ENCODE data around the gene MOGAT3. TPM values are rescaled to one million over a fixed set of nuclear protein-coding genes. Genes with fewer than 3 reads are reported as not detected.

The MOGAT3 gene
- total RNA-seq, 1 experiment from 2014 or later, result 0.81 TPM

- no peak for TF ChIP-seq ZNF512 (CRISPR knock-in tag; IDR thresholded peaks at IDR 0.05; ENCODE audit: borderline replicate concordance)
- no peak for TF ChIP-seq USF2 (CRISPR knock-in tag; IDR thresholded peaks at IDR 0.05)
- no peak for TF ChIP-seq CDX4 (CRISPR knock-in tag; IDR thresholded peaks at IDR 0.05; ENCODE audit: borderline replicate concordance)
- TF ChIP-seq ZNF281 (CRISPR knock-in tag; IDR thresholded peaks at IDR 0.05), result no peak
- no peak for TF ChIP-seq JUN (CRISPR knock-in tag; IDR thresholded peaks at IDR 0.05)
- no peak for TF ChIP-seq ERG (CRISPR knock-in tag; IDR thresholded peaks at IDR 0.05)
- no peak for TF ChIP-seq FOXJ3 (CRISPR knock-in tag; IDR thresholded peaks at IDR 0.05; ENCODE audit: borderline replicate concordance)
- TF ChIP-seq ZNF138 (CRISPR knock-in tag; conservative IDR thresholded peaks at IDR 0.05), result no peak
- no peak for TF ChIP-seq ETV6 (CRISPR knock-in tag; IDR thresholded peaks at IDR 0.05)
- no peak for TF ChIP-seq PREB (CRISPR knock-in tag; IDR thresholded peaks at IDR 0.05; ENCODE audit: borderline replicate concordance)
- TF ChIP-seq E2F1 (CRISPR knock-in tag; IDR thresholded peaks at IDR 0.05), result no peak
- no peak for TF ChIP-seq ATF1 (CRISPR knock-in tag; IDR thresholded peaks at IDR 0.05)
Observed at GRCh38 chr7:101186844-101187428, 13.9 kb downstream of the MOGAT3 start (continued).

GRCh38 chr7:101186194-101186593 is 14.6 kb downstream of the MOGAT3 start:
- ChIA-PET CTCF (interaction anchor here (0.6 to 0.7 kb wide), 2 partner anchors 97 to 114 kb away, joined by 3 read pairs; no protein-coding TSS in a partner anchor), POLR2A (no interaction called here)
- H3K36me3 Mint-ChIP-seq, result no peaks in the 10 kb centered on the region
- H3K27me3 Mint-ChIP-seq (ENCODE audit: low read depth), result peaks cover 16% of the 10 kb centered on the region
- H3K4me1 Mint-ChIP-seq, result peaks cover 7% of the 10 kb centered on the region
- no peaks in the 10 kb centered on the region for H3K9me3 Mint-ChIP-seq
- DNase-seq (ENCODE audit: low spot score) (no peak), ATAC-seq (no peak)
- no peak overlapping the region for H3K4me3 Mint-ChIP-seq
- TF ChIP-seq SP1 (CRISPR knock-in tag; conservative IDR thresholded peaks at IDR 0.05), result no peak
- no peak for TF ChIP-seq NFE2L1 (CRISPR knock-in tag; IDR thresholded peaks at IDR 0.05)
- TF ChIP-seq ZNF425 (CRISPR knock-in tag; conservative IDR thresholded peaks at IDR 0.05), result no peak
- no peak overlapping the region for H3K27ac Mint-ChIP-seq
